Epithelial cell of proximal tubule (primary cell): ENCODE data around the gene PRSS50. TPM values are rescaled to one million over a fixed set of nuclear protein-coding genes. Genes with fewer than 3 reads are reported as not detected.
"Not testable (repeated sequence)": the region's sequence is repeated elsewhere in the genome, so short reads cannot be mapped to it uniquely, and the experiment has no call there.

Source experiments
- DNase-seq: peaks from one replicate; pipeline ENCODE4 v3.0.0-alpha.2; 2011; ENCODE audit warnings: low read depth
- H3K4me3 ChIP-seq: 2 replicates; pipeline ENCODE4 v1.5.1; 2011; ENCODE audit warnings: low read depth, mild to moderate bottlenecking, low read length
- CTCF ChIP-seq: conservative IDR thresholded peaks from 2 replicates; pipeline ENCODE4 v1.5.1; 2012; ENCODE audit warnings: low read depth, mild to moderate bottlenecking, low read length
- total RNA-seq: library from RNA; depleted of rRNA; stranded (reverse); fragments of >200 nt; gene quantifications from 2 replicates; pipeline ENCODE4 v1.2.3, GENCODE V29; 2015

Gene PRSS50
- not detected in 2 replicates for total RNA-seq

GRCh38 chr3:46717447-46718231 lies at the start of gene PRSS50:
Gene PRSS50 (minus strand): TSS chr3:46717869. CDS start chr3:46717824, 45 bp downstream.
- DNase-seq = no peak
- no peak for TF ChIP-seq CTCF
- no peak within 1 kb of the TSS for H3K4me3 ChIP-seq

- no peak for DNase-seq
- no peak overlapping the region for H3K4me3 ChIP-seq
- TF ChIP-seq CTCF = no peak
Measured at GRCh38 chr3:46764206-46764605, 46.5 kb upstream of the PRSS50 start.

DNA sequence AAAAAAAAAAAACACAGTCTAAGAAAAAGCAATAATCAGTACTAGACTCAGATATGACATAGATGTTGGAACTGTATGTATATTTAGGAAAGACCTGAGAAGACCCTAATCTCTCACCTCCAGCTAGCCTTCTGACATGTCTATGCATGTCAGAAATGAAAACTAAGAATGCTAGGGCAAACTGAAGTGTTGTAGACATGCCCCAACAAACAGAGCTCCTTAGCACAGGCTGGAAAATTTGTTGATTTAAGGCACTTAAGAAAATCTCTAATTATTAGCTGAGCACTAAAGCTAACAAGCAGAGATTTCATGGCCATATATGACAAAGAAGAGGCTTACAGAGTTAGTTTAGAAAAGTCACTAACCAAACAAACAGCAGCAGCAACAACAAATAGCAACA lies 45.5 kb upstream of the PRSS50 start:
- no peak for TF ChIP-seq CTCF
- H3K4me3 ChIP-seq = no peak overlapping the region
- DNase-seq = no peak

GRCh38 chr3:46759239-46760167 lies 41.8 kb upstream of the PRSS50 start:
- no peak overlapping the region for H3K4me3 ChIP-seq
- no peak for DNase-seq
- no peak for TF ChIP-seq CTCF

DNA sequence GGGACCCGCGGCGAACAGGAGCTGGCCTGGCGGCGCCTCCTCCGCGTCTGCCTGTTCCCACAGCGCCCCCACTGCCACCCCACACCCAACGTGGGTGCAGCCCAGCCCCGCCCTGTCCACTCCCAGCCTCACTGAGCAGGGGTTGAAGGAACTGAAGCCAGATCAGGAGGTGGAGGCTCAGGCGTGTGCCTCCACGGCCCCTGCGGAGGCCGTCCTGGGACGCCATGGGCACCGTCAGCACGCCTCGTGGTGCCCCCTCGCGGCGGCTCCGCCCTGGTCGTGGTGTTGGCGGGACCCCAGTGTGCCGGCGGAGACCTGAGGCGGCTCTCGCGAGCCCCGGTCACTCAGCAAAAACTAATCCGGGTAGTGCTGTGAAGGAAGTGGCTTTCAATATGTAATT lies 39.0 kb upstream of the PRSS50 start:
- DNase-seq = no peak
- no peak for TF ChIP-seq CTCF
- no peak overlapping the region for H3K4me3 ChIP-seq

- DNase-seq = no peak
- TF ChIP-seq CTCF = no peak
- H3K4me3 ChIP-seq = no peak overlapping the region
Measured at GRCh38 chr3:46755646-46756045, 38.0 kb upstream of the PRSS50 start.

DNA sequence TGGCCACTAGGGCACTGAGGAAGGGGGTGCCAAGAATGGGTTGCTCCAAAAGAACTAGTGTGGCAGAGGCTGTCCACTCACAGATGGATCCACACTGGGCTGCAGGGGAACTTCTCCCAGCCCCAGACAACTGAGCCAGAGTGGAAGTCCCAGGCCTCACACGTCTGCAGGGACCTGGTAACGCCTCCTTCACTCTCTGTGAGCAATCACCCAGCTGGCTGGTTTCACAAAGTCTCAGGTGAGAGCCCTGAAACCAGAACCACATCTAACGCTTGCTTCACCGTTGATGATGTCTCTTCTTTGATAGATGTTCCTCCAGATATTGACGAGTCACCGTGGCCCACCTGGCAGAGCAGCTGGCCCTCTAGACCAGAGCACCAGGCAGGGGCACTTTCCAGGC lies 35.5 kb upstream of the PRSS50 start:
- not testable (repeated sequence) for H3K4me3 ChIP-seq, DNase-seq
